CD4-positive, CD25-positive, alpha-beta regulatory T cell (primary cell): ENCODE measurements around the gene LSMEM2. TPM values are rescaled to one million over a fixed set of nuclear protein-coding genes. Genes with fewer than 3 reads are reported as not detected.
A peak's percentile ranks its signal among the peaks of the same experiment; 100 is the strongest.

Source experiments
- ATAC-seq, 2 donors: fragments of 150-1000 bp; cut with Tn5 transposase; one replicate each; pipeline ENCODE4 v1.10.0; 2021; ENCODE audit warnings: low read depth in 2 of 2, moderate number of reproducible peaks in 2 of 2, moderate library complexity in 1 of 2
- DNase-seq, 3 donors: peaks; one replicate each; pipeline versions ENCODE4 v3.0.0 to v3.0.0-alpha.2; 2012 to 2022; ENCODE audit warnings: mixed read lengths in 1 of 3
- H3K27ac ChIP-seq: one replicate; pipeline ENCODE4 v1.7.0; 2013; ENCODE audit warnings: mild to moderate bottlenecking, low read length; ENCODE audit not compliant: insufficient read depth, poor library complexity, severe bottlenecking
- H3K27me3 ChIP-seq: one replicate; pipeline ENCODE4 v1.7.0; 2013; ENCODE audit warnings: low read length; ENCODE audit not compliant: control insufficient read depth, insufficient read depth
- H3K36me3 ChIP-seq: one replicate; pipeline ENCODE4 v1.7.0; 2013; ENCODE audit warnings: mild to moderate bottlenecking, low read length, moderate library complexity; ENCODE audit not compliant: control insufficient read depth, insufficient read depth
- H3K4me1 ChIP-seq: 2 replicates; pipeline ENCODE4 v1.7.0; 2013; ENCODE audit warnings: mild to moderate bottlenecking, low read length; ENCODE audit not compliant: insufficient read depth, control insufficient read depth, poor library complexity, severe bottlenecking
- H3K4me3 ChIP-seq: one replicate; pipeline ENCODE4 v1.7.0; 2013; ENCODE audit warnings: low read depth, mild to moderate bottlenecking, low read length, moderate library complexity
- H3K9me3 ChIP-seq, 2 experiments: 1 replicate in 1 of 2; 2 replicates in 1 of 2; pipeline ENCODE4 v1.7.0; 2013; ENCODE audit warnings: low read length in 2 of 2, mild to moderate bottlenecking in 1 of 2, moderate library complexity in 1 of 2; ENCODE audit not compliant: control insufficient read depth in 2 of 2
- H3K27ac Mint-ChIP-seq, 3 donors: one replicate each; pipeline ENCODE4 v1.8.0; 2020 to 2022; ENCODE audit warnings: mild to moderate bottlenecking in 3 of 3, mixed read lengths in 3 of 3, moderate library complexity in 2 of 3
- H3K27me3 Mint-ChIP-seq: one replicate; pipeline ENCODE4 v1.8.0; 2022; ENCODE audit warnings: mild to moderate bottlenecking, mixed read lengths
- H3K36me3 Mint-ChIP-seq: one replicate; pipeline ENCODE4 v1.8.0; 2020; ENCODE audit warnings: mixed read lengths
- H3K4me1 Mint-ChIP-seq, 4 donors: one replicate each; pipeline ENCODE4 v1.8.0; 2020 to 2022; ENCODE audit warnings: mixed read lengths in 4 of 4, mild to moderate bottlenecking in 1 of 4
- H3K4me3 Mint-ChIP-seq, 4 donors: one replicate each; pipeline ENCODE4 v1.8.0; 2020 to 2022; ENCODE audit warnings: mild to moderate bottlenecking in 4 of 4, mixed read lengths in 4 of 4, moderate library complexity in 3 of 4
- H3K9me3 Mint-ChIP-seq, 7 donors: one replicate each; pipeline ENCODE4 v1.8.0; 2020 to 2022; ENCODE audit warnings: mixed read lengths in 7 of 7, mild to moderate bottlenecking in 3 of 7, moderate library complexity in 2 of 7
- polyA plus RNA-seq, 4 donors: library from polyadenylated mRNA; unstranded; fragments of 300-500 nt; fragmentation: Illumina TruSeq; gene quantifications; one replicate each; pipeline ENCODE4 v1.2.3, GENCODE V29; 2021
- total RNA-seq: library from RNA; stranded (reverse); gene quantifications from one replicate; pipeline ENCODE4 v1.2.3, GENCODE V29; 2022

The LSMEM2 gene
- total and polyA plus RNA-seq, 5 donors from 2014 or later, result 0.22 TPM; not detected in 4

DNA sequence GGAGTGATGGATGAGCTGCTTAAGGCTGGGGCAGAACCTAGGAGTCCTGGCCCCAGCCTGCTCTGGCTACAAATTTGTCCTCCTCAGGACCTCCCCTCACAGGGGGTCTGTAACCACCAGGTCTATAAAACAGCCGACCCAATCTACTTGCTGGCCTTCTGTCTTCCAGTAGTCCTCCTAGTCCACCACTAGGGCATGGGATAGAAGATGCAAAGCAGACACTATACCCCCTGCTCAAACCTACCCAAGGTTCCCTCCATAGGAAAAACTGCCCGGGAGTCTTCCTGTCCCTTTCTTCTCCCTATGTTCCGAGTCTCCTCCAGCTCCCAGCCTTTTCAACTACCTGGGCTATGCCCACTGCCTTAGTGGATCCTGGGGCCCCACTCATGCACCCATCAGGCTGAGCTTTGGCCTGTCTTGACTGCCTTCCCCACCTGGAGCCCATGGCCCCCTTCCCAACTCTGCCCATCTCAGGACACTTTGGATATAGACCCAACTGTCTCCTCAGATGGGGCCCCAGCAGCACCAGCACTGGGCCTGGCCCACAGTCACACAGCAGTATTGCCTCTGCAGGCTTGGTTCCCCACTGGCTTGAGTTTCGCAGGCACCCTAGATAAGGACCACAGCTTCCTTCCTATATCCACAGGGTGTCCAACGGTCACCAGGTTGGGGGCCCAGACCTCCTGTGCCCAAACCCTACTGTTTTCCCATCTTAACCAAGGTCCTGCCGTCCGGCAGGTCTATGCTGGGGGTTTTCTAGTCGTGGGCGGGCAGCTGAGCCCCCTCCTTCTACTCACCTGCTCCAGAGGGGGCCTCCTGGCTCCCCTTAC lies 19.2 kb downstream of the LSMEM2 start:
- ATAC-seq (no peak), DNase-seq (peak in 1 of 3 donors; percentile 24)
- H3K9me3 Mint-ChIP-seq, result no peaks in the 10 kb centered on the region
- H3K4me1 ChIP-seq, result peaks cover 25% of the 10 kb centered on the region
- H3K4me1 Mint-ChIP-seq, result peaks cover 0 to 43% (median 18%) of the 10 kb centered on the region in 4 donors
- no peaks in the 10 kb centered on the region for H3K27me3 ChIP-seq
- no peaks in the 10 kb centered on the region for H3K9me3 ChIP-seq
- no peaks in the 10 kb centered on the region for H3K36me3 Mint-ChIP-seq
- no peaks in the 10 kb centered on the region for H3K36me3 ChIP-seq
- no peaks in the 10 kb centered on the region for H3K27me3 Mint-ChIP-seq
- peak overlapping the region; percentile 96 for H3K27ac ChIP-seq
- H3K27ac Mint-ChIP-seq, result peak overlapping the region; percentile 60 to 100 (median 99)
- peak overlapping the region; percentile 62 for H3K4me3 ChIP-seq
- H3K4me3 Mint-ChIP-seq, result peak overlapping the region; percentile 91 to 98 (median 96)

DNA sequence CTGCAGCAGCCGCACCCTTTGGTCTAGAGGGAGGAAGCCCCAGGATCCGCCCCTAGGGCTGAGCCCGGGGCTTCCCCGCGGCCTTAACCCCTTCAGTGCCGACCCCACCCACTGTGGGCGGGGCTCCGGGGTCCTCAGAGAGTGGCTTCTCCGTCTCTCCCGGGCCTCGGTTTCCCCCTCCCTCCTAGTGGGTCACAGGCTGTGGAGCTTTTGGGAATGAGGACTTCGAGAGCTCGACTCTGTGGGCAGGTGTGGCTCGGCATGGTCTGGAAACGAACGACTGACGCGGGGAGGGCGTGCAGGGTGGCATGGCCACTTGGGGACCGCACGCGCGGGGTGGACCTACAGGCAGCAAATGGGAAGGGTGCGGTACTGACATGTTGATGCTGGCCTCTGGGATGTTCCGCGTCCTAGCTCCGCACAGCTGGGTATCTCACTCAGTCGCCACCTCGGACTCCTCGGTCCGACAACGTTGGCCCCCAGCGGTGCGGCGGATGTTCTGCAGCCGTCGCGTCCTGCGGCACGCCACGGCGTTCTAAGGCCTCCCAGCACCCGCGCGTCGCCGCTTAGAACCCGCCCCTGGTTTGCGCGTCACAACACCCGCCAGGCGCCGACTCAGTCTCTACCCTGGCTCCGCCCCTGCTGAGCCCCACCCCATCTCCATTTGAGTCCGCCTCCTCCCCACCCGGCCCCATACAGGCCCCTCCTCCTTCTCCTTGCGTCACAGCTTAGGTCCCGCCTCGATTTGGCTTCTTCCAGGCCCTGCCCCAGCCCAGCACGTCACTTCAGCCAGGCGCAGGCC lies 20.1 kb downstream of the LSMEM2 start, which contains the start of the genes HYAL3 and NAA80:
HYAL3 (minus strand) TSS at position 570 of the 802 bp plus-strand sequence. CDS start 3,803 bp downstream, outside the sequence.
NAA80 (minus strand) TSS at position 570 of the 802 bp plus-strand sequence. CDS start 1,942 bp downstream, outside the sequence.
- Histone ChIP-seq H3K36me3 (no peaks in the 10 kb centered on the region), H3K27me3 (no peaks in the 10 kb centered on the region), H3K4me1 (peaks cover 25% of the 10 kb centered on the region), H3K9me3 (no peaks in the 10 kb centered on the region), H3K4me3 (peak within 1 kb of the TSS; percentile 62), H3K27ac (peak within 1 kb of the TSS; percentile 96)
- no peaks in the 10 kb centered on the region for H3K9me3 Mint-ChIP-seq
- DNase-seq (peak; percentile 99 to 100 (median 100)), ATAC-seq (peak; percentile 85 to 86)
- no peaks in the 10 kb centered on the region for H3K36me3 Mint-ChIP-seq
- peak within 1 kb of the TSS; percentile 91 to 98 (median 96) for H3K4me3 Mint-ChIP-seq
- H3K27ac Mint-ChIP-seq, result peak within 1 kb of the TSS; percentile 97 to 100 (median 99)
- peaks cover 0 to 43% (median 16%) of the 10 kb centered on the region in 4 donors for H3K4me1 Mint-ChIP-seq
- H3K27me3 Mint-ChIP-seq, result no peaks in the 10 kb centered on the region

DNA sequence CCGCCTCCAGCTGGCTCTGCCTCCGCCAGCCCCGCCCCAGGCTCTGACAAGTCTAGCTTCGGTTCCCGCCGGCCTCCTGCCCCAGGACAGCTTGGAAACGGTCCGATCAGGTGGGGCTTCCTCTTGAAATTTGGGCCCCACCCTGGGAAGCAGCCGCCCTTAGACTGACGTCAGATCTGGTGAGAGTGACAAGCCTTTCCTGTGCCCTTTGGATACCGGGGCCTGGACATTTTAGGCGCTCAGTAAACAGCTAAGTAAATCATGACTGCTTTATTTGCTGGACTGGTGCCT lies 20.7 kb downstream of the LSMEM2 start:
- Mint-ChIP-seq H3K36me3 (no peaks in the 10 kb centered on the region), H3K4me3 (peak overlapping the region; percentile 91 to 98 (median 96)), H3K4me1 (peaks cover 0 to 43% (median 16%) of the 10 kb centered on the region in 4 donors), H3K27me3 (no peaks in the 10 kb centered on the region), H3K9me3 (no peaks in the 10 kb centered on the region), H3K27ac (peak overlapping the region; percentile 60 to 100 (median 99))
- peak overlapping the region; percentile 56 for H3K4me3 ChIP-seq
- DNase-seq, result no peak
- no peak for ATAC-seq
- peak overlapping the region; percentile 96 for H3K27ac ChIP-seq
- H3K9me3 ChIP-seq, result no peaks in the 10 kb centered on the region
- H3K4me1 ChIP-seq, result peaks cover 25% of the 10 kb centered on the region
- no peaks in the 10 kb centered on the region for H3K27me3 ChIP-seq
- no peaks in the 10 kb centered on the region for H3K36me3 ChIP-seq

DNA sequence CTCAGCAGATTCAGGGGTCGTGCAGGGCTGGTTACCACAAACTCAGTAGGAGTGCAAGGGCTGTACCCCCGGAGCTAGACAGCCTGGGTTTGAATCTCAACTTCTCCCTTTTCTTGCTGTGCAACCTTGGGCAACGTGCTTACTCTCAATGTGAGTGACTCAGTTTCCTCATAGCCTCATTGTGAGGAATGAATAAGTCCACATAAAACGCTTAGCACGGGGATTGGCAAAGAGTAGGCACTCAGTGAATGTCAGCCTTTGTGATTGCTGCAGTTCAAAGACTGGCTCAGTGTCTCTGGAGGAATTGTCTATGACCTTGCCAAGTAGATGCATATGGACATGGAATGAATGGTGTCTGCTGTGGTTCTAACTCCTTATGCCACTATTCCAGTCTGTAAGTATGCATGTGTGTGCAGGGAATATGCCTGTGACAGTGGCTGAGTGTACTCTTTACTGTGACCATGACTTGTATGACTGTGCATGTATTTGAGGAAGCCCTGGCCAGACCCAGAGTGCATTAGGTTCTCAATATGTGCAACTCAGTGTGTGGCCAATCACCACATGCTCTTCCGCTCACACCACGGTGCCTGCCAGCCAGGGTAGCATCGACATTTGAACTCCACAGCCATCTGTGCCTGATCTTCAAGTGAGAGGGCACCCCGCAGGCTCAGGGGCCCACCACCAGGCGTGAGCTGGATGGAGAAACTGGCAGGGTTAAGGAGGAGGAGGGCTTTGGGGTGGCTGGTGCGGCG lies 21.2 kb downstream of the LSMEM2 start:
- Mint-ChIP-seq H3K27ac (peak overlapping the region; percentile 60 to 100 (median 99)), H3K4me3 (peak overlapping the region; percentile 91 to 98 (median 96)), H3K27me3 (no peaks in the 10 kb centered on the region), H3K9me3 (no peaks in the 10 kb centered on the region), H3K36me3 (no peaks in the 10 kb centered on the region), H3K4me1 (peaks cover 0 to 43% (median 16%) of the 10 kb centered on the region in 4 donors)
- Histone ChIP-seq H3K9me3 (no peaks in the 10 kb centered on the region), H3K36me3 (no peaks in the 10 kb centered on the region), H3K27me3 (no peaks in the 10 kb centered on the region), H3K4me1 (peaks cover 25% of the 10 kb centered on the region), H3K4me3 (peak overlapping the region; percentile 56), H3K27ac (peak overlapping the region; percentile 96)
- ATAC-seq (no peak), DNase-seq (peak in 1 of 3 donors; percentile 37)

DNA sequence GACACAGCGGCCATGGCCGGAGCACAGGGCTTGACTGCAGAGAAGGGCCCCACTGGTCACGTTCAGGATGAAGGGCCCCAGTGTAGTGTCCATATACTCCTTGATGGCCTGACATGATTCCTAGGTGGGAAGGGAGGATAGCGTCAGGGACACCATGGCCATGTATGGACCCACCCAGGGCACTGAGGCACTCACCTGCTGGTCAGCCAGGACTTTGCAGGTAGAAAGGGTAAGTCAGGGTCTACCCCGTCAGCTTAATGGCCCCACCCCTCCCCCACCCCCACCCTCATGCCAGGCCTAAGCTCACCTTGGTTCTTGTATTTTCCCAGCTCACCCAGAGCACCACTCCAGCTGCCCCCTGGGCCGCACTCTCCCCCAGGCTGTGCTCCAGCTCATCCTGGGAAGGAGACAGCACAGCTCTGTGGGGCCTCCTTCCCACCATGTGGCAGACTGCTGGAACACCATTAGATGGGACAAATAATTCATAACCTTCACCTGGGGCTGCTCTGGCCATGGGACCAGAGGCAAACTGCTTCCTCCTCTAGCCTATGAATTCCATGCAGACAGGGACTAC lies 21.9 kb downstream of the LSMEM2 start:
- H3K27me3 ChIP-seq, result no peaks in the 10 kb centered on the region
- DNase-seq (no peak), ATAC-seq (no peak)
- peaks cover 25% of the 10 kb centered on the region for H3K4me1 ChIP-seq
- no peak overlapping the region for H3K27ac ChIP-seq
- Mint-ChIP-seq H3K36me3 (no peaks in the 10 kb centered on the region), H3K27me3 (no peaks in the 10 kb centered on the region), H3K4me3 (peak overlapping the region; percentile 56 to 98 (median 84)), H3K4me1 (peaks cover 0 to 43% (median 16%) of the 10 kb centered on the region in 4 donors), H3K9me3 (no peaks in the 10 kb centered on the region), H3K27ac (peak overlapping the region in 2 of 3 donors; percentile 99 to 100)
- H3K4me3 ChIP-seq, result no peak overlapping the region
- H3K36me3 ChIP-seq, result no peaks in the 10 kb centered on the region
- no peaks in the 10 kb centered on the region for H3K9me3 ChIP-seq

DNA sequence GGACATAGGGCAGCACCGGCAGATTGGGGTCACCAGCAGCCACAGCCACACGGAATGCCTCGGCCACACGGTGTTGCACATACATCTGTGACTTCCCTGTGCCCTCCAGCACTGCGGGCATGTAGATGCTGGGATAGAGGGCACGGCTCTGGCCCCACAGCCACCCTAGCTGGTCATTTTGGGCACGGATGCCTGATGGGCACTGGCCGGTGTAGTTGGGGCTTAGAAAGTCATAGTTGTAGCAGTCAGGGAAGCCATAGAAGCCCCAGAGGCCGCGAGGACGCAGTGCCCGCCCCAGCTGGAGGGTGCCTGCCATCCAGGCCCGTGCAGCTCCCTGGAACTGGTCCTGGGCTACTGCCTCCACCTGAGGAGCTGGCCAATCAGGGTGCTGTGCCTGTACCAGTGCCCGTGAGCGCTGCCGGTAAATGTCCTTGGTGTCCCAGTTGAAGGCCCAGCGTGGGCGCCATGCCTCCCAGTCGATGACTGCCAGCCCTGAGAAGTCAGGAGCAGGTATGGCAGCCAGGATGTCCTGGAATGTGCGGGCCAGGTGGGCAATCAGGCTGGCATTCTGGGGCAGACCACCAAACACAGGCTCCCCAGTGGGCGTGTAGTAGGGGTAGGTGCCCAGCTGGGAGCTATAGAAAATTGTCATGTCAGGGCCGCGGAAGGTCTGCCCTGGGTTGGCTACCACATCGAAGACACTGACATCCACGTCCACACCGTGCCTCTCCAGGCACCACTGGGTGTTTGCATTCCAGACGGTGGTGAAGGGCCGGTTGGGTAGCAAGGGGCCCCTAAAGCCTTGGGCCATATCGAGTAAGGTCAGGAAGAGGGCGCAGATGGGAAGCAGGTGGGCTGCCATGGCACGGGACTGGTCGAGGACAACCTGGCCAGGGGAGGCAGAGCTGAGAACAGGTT lies 23.5 kb downstream of the LSMEM2 start:
- peak overlapping the region in 2 of 4 donors; percentile 26 to 47 for H3K4me3 Mint-ChIP-seq
- no peaks in the 10 kb centered on the region for H3K27me3 Mint-ChIP-seq
- Histone ChIP-seq H3K9me3 (no peaks in the 10 kb centered on the region), H3K4me3 (no peak overlapping the region), H3K27me3 (no peaks in the 10 kb centered on the region), H3K27ac (no peak overlapping the region), H3K36me3 (no peaks in the 10 kb centered on the region), H3K4me1 (peaks cover 25% of the 10 kb centered on the region)
- no peaks in the 10 kb centered on the region for H3K36me3 Mint-ChIP-seq
- H3K27ac Mint-ChIP-seq, result no peak overlapping the region
- DNase-seq, result no peak
- no peaks in the 10 kb centered on the region for H3K9me3 Mint-ChIP-seq
- no peak for ATAC-seq
- H3K4me1 Mint-ChIP-seq, result peaks cover 0 to 39% (median 14%) of the 10 kb centered on the region in 4 donors
